HepG2 (cell line): ENCODE results near the gene ZNF860. TPM values are rescaled to one million over a fixed set of nuclear protein-coding genes. Genes with fewer than 3 reads are reported as not detected.
A peak's percentile ranks its signal among the peaks of the same experiment; 100 is the strongest.

Experiments used
- ATAC-seq: fragments of 200-7000 bp; cut with Tn5 transposase; 3 replicates; pipeline ENCODE4 v1.9.1; 2020; ENCODE audit warnings: mild to moderate bottlenecking, moderate library complexity
- BruUV-seq: library from RNA; stranded (reverse); fragments of 400-500 nt; replicated peaks from 2 replicates; lab custom pipeline; 2021; lab: Mats Ljungman, UMichigan
- CTCF ChIA-PET: fragments of 300-600 bp; formaldehyde crosslinking; extraction: SDS; loops from one replicate; lab custom pipeline; 2021; ENCODE audit warnings: low total read pairs, inconsistent platforms, low intra/inter-chr PET ratio; lab: Yijun Ruan, JAX
- POLR2A ChIA-PET: fragments of 350-600 bp; sonication (Branson Sonifier 250); formaldehyde crosslinking; loops from one replicate; lab custom pipeline; 2020; ENCODE audit warnings: antibody characterized with exemption, inconsistent platforms; lab: Yijun Ruan, JAX
- DNase-seq: peaks from one replicate; pipeline ENCODE4 v3.0.0-alpha.2; 2015; ENCODE audit warnings: low spot score
- FAIRE-seq: peaks from 3 replicates; lab custom pipeline; 2011; peaks lifted over from hg19 to GRCh38; lab: Jason Lieb, UNC
- H2AFZ ChIP-seq: one replicate; pipeline ENCODE4 v1.6.1; 2011; ENCODE audit warnings: low read length, inconsistent platforms
- H3K27ac ChIP-seq: fragments of 300-600 bp; 3 replicates; pipeline ENCODE4 v1.8.0; 2011; ENCODE audit warnings: mixed run types, mild to moderate bottlenecking, mixed read lengths, low read length, inconsistent platforms; ENCODE audit not compliant: insufficient read depth; ENCODE audit errors: extremely low read length
- H3K27me3 ChIP-seq, 2 experiments: fragments of 200-600 bp in 1 of 2; 2 replicates in 1 of 2; 3 replicates in 1 of 2; pipeline versions ENCODE4 v1.6.0 to v1.8.0; 2011; ENCODE audit warnings: low read length in 2 of 2, mild to moderate bottlenecking in 2 of 2, moderate library complexity in 2 of 2, inconsistent platforms in 1 of 2; ENCODE audit not compliant: insufficient read depth in 2 of 2, control insufficient read depth in 1 of 2
- H3K36me3 ChIP-seq, 2 experiments: fragments of 200-600 bp in 1 of 2; replicated peaks in 1 of 2; 2 replicates in 1 of 2; 3 replicates in 1 of 2; pipeline versions ENCODE4 v1.5.1 to v1.8.0; 2011; ENCODE audit warnings: low read length in 2 of 2, inconsistent platforms in 1 of 2; ENCODE audit not compliant: insufficient read depth in 2 of 2, control insufficient read depth in 1 of 2
- H3K4me1 ChIP-seq: 2 replicates; pipeline ENCODE4 v1.5.1; 2012; ENCODE audit warnings: low read length, inconsistent platforms; ENCODE audit not compliant: insufficient read depth
- H3K4me2 ChIP-seq: 2 replicates; pipeline ENCODE4 v1.6.0; 2011; ENCODE audit warnings: low read depth, low read length, inconsistent platforms
- H3K4me3 ChIP-seq, 3 experiments: fragments of 200-600 bp in 1 of 3; sonication (generic), shearing (Covaris generic) in 1 of 3; replicated peaks in 1 of 3; 2 replicates each; pipeline ENCODE4 v1.5.1; 2011 to 2016; ENCODE audit warnings: low read length in 3 of 3, inconsistent platforms in 2 of 3, low read depth in 2 of 3, mild to moderate bottlenecking in 2 of 3, control low read depth in 1 of 3, mixed read lengths in 1 of 3; ENCODE audit not compliant: insufficient read depth in 1 of 3
- H3K79me2 ChIP-seq: one replicate; pipeline ENCODE4 v1.6.1; 2011; ENCODE audit warnings: low read length, inconsistent platforms; ENCODE audit not compliant: insufficient read depth
- H3K9ac ChIP-seq: 2 replicates; pipeline ENCODE4 v1.6.0; 2011; ENCODE audit warnings: mild to moderate bottlenecking, low read depth, low read length, inconsistent platforms; ENCODE audit not compliant: insufficient read depth
- H3K9me3 ChIP-seq: 2 replicates; pipeline ENCODE4 v1.5.1; 2012; ENCODE audit warnings: mild to moderate bottlenecking, low read length
- H4K20me1 ChIP-seq: 2 replicates; pipeline ENCODE4 v1.6.0; 2011; ENCODE audit warnings: inconsistent platforms, mild to moderate bottlenecking, low read length, moderate library complexity; ENCODE audit not compliant: insufficient read depth
- ARID5B ChIP-seq: IDR thresholded peaks from 2 replicates; pipeline ENCODE4 v1.4.0; 2020; ENCODE audit warnings: mild to moderate bottlenecking, missing genetic modification reagents
- ASH2L ChIP-seq: fragments of 300-600, 200-600 bp; sonication (generic); IDR thresholded peaks from 2 replicates; pipeline ENCODE4 v1.7.0; 2017; ENCODE audit warnings: low read depth, mild to moderate bottlenecking, moderate library complexity, mixed read lengths, low read length; ENCODE audit not compliant: insufficient read length
- DRAP1 ChIP-seq: IDR thresholded peaks from 2 replicates; pipeline ENCODE4 v1.6.1; 2016; ENCODE audit warnings: missing genetic modification reagents, missing compliant biosample characterization
- EHMT2 ChIP-seq: fragments of 200-600 bp; sonication (generic); IDR thresholded peaks from 2 replicates; pipeline ENCODE4 v1.7.0; 2017; ENCODE audit warnings: antibody characterized with exemption, low read depth, low read length, borderline replicate concordance
- FOSL2 ChIP-seq: sonication (generic); formaldehyde crosslinking; IDR thresholded peaks from 2 replicates; pipeline ENCODE4 v1.4.0; 2020; ENCODE audit warnings: missing genetic modification reagents
- HOMEZ ChIP-seq: IDR thresholded peaks from 2 replicates; pipeline ENCODE4 v1.6.1; 2016; ENCODE audit warnings: low read depth
- PHF21A ChIP-seq: sonication (generic); formaldehyde crosslinking; IDR thresholded peaks from 2 replicates; pipeline ENCODE4 v1.5.0; 2020; ENCODE audit warnings: mild to moderate bottlenecking, missing genetic modification reagents
- TCF7 ChIP-seq: sonication (generic); IDR thresholded peaks from 2 replicates; pipeline ENCODE4 v1.6.1; 2016; ENCODE audit warnings: antibody characterized with exemption, low read depth
- TFE3 ChIP-seq: IDR thresholded peaks from 2 replicates; pipeline ENCODE4 v1.6.1; 2016
- XRCC5 ChIP-seq: fragments of 200-400 bp; formaldehyde crosslinking; optimal IDR thresholded peaks from 2 replicates; pipeline ENCODE3; 2017; ENCODE audit warnings: mild to moderate bottlenecking, low read length
- ZBTB37 ChIP-seq: sonication (generic); formaldehyde crosslinking; IDR thresholded peaks from 2 replicates; pipeline ENCODE4 v1.4.0; 2020; ENCODE audit warnings: mild to moderate bottlenecking, missing genetic modification reagents
- ZBTB7B ChIP-seq: sonication (generic); formaldehyde crosslinking; IDR thresholded peaks from 2 replicates; pipeline ENCODE4 v1.4.0; 2020; ENCODE audit warnings: missing genetic modification reagents
- ZFP90 ChIP-seq: sonication (generic); formaldehyde crosslinking; IDR thresholded peaks from 2 replicates; pipeline ENCODE4 v1.8.0; 2022; ENCODE audit warnings: missing genetic modification reagents, mild to moderate bottlenecking, inconsistent platforms, borderline replicate concordance
- ZNF616 ChIP-seq: sonication (generic); formaldehyde crosslinking; IDR thresholded peaks from 2 replicates; pipeline ENCODE4 v1.5.0; 2020; ENCODE audit warnings: low read depth, mild to moderate bottlenecking, missing genetic modification reagents
- WGBS: methylation state at CpG from one replicate; pipeline ENCODE4 v1.1.6; 2017; ENCODE audit warnings: low lambda C conversion rate; 5-methylcytosine and 5-hydroxymethylcytosine counted together
- in situ Hi-C: cut with HindIII; loops from 2 replicates; pipeline ENCODE4 v1.10.0; 2017; ENCODE audit warnings: low pct_unique_long_range_greater_than_20kb; ENCODE audit not compliant: extremely low pct_ligation_motif_present
- intact Hi-C: fragments of 100-400 bp; cut with micrococcal nuclease; formaldehyde crosslinking; loops from one replicate; pipeline ENCODE4 v1.10.0; 2022; ENCODE audit not compliant: unreplicated experiment
- polyA plus RNA-seq, 8 experiments: library from polyadenylated mRNA; depleted of rRNA in 3 of 8; stranded (reverse) in 7 of 8; unstranded in 1 of 8; fragments of >200 nt; fragmentation: Illumina TruSeq in 4 of 8; extraction: Trizol in 4 of 8; gene quantifications; 2 replicates each; pipeline versions ENCODE4 v1.2.1 to v1.2.3, GENCODE V29; 2011 to 2016; ENCODE audit warnings: low read depth in 4 of 8, missing spikeins in 1 of 8, mixed read lengths in 1 of 8; ENCODE audit not compliant: insufficient read depth in 1 of 8
- total RNA-seq, 5 experiments: library from RNA; depleted of rRNA; stranded (reverse); fragments of >200 nt; fragmentation: Illumina TruSeq; extraction: Trizol; gene quantifications; 2 replicates each; pipeline ENCODE4 v1.2.3, GENCODE V29; 2016; ENCODE audit warnings: low read depth in 1 of 5

The ZNF860 gene
- total and polyA plus RNA-seq, 2 of the 13 experiments (the other 11 are each of a cell fraction or from before 2014, with no cell fraction given): 0.55 to 0.73 TPM

GRCh38 chr3:31960793-31961431 is 20.6 kb upstream of the ZNF860 start:
- Histone ChIP-seq H4K20me1 (no peaks in the 10 kb centered on the region), H3K27me3 (no peaks in the 10 kb centered on the region), H3K27ac (peak overlapping the region; percentile 58), H3K4me2 (peak overlapping the region; percentile 74), H3K36me3 (no peaks in the 10 kb centered on the region), H3K79me2 (peaks cover 76% of the 10 kb centered on the region), H2AFZ (no peak overlapping the region), H3K9me3 (peaks cover 4% of the 10 kb centered on the region), H3K9ac (peak overlapping the region; percentile 29; the same call in 1 of the 2 replicates), H3K4me1 (peaks cover 73% of the 10 kb centered on the region), H3K4me3 (peak overlapping the region in 2 of 3 experiments; percentile 22 to 50; a peak in 1 of 6 replicates)
- DNase-seq: peak; percentile 82
- FAIRE-seq: no peak
- ChIA-PET POLR2A (interaction anchor here (0.7 to 1.1 kb wide), 3 partner anchors 9 to 819 kb away, joined by 3 to 6 read pairs (median 3); partner anchors contain the start of genes OSBPL10 and ZNF860), CTCF (no interaction called here)
- intact Hi-C loops: no loop called here
- 3% methylated on average over 4 of the region's 4 CpGs for WGBS
- no TSS peak for BruUV-seq
- in situ Hi-C loops: no loop called here
- peak; percentile 89 for ATAC-seq
- TF ChIP-seq TCF7 (0 out of 2 replicates have a peak, but pooled peaks have one; percentile 8), ZBTB7B (CRISPR knock-in tag) (0 out of 2 replicates have a peak, but pooled peaks have one; percentile 16), ASH2L (peak; percentile 40), DRAP1 (CRISPR knock-in tag) (0 out of 2 replicates have a peak, but pooled peaks have one; percentile 37), HOMEZ (no peak), ZBTB37 (CRISPR knock-in tag) (0 out of 2 replicates have a peak, but pooled peaks have one; percentile 35), FOSL2 (peak; percentile 82), PHF21A (no peak; the same call in 1 of the 2 replicates), ZNF616 (CRISPR knock-in tag) (no peak), EHMT2 (peak; percentile 69; the same call in 1 of the 2 replicates), XRCC5 (peak; percentile 20), ARID5B (CRISPR knock-in tag) (peak; percentile 25; the same call in 1 of the 2 replicates), ZFP90 (CRISPR knock-in tag) (0 out of 2 replicates have a peak, but pooled peaks have one; percentile 2), TFE3 (CRISPR knock-in tag) (peak; percentile 64)
